Measurements from ENCODE around the gene ZCCHC13.

ZCCHC13 gene

DNA sequence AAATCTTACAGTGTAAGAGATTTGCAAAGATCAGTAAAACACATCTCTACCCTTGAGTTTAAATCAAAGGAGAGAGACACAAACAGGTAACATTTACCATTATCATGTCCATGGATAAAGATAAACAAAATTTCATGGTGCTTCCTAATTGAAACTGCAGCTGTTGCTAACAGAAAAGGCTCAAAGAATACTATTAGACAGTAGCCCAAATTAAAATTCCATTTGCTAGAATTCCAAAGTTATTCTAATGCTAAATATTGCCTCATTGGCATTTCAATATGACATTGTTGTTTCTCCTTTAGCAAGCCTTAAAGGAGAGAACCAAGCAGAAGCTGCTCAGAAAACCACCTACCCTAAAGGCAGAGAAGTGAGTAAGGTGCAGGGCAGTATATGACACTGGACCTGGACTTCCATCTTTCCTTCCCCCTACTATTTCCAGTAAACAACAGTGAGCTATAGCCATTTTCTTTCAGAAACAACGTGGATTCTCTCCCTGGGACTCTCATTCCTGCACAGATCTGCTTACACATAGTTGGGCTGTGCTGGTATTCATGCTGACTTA is 19.5 kb upstream of the ZCCHC13 start:
- WGBS, 2 experiments: 0 to 6% methylated on average over 1 of the region's 1 CpG
- Histone ChIP-seq H3K27me3 (ENCODE audit: control insufficient read depth, insufficient read depth, low read length, poor library complexity, severe bottlenecking) (no peaks in the 10 kb centered on the region), H3K4me3 (ENCODE audit: insufficient read depth, low read depth, low read length) (no peak overlapping the region), H3K4me1 (ENCODE audit: control insufficient read depth, insufficient read depth, low read length) (no peaks in the 10 kb centered on the region), H3K36me3 (ENCODE audit: control insufficient read depth, insufficient read depth, low read length) (peaks cover 3% of the 10 kb centered on the region), H3K27ac (ENCODE audit: insufficient read depth, low read depth, low read length, poor library complexity, severe bottlenecking) (no peak overlapping the region), H3K9me3 (ENCODE audit: control insufficient read depth, low read length) (no peaks in the 10 kb centered on the region)

- H3K27me3 ChIP-seq (ENCODE audit: control insufficient read depth, insufficient read depth, low read length, poor library complexity, severe bottlenecking): no peaks in the 10 kb centered on the region
- 91 to 98% methylated on average over 4 to 5 of the region's 5 CpGs for WGBS, 2 experiments
- no peaks in the 10 kb centered on the region for H3K4me1 ChIP-seq (ENCODE audit: control insufficient read depth, insufficient read depth, low read length)
- H3K9me3 ChIP-seq (ENCODE audit: control insufficient read depth, low read length): no peaks in the 10 kb centered on the region
- H3K4me3 ChIP-seq (ENCODE audit: insufficient read depth, low read depth, low read length): no peak overlapping the region
- H3K36me3 ChIP-seq (ENCODE audit: control insufficient read depth, insufficient read depth, low read length): no peaks in the 10 kb centered on the region
- H3K27ac ChIP-seq (ENCODE audit: insufficient read depth, low read depth, low read length, poor library complexity, severe bottlenecking): no peak overlapping the region
These were observed 16.8 kb upstream of the ZCCHC13 start for GRCh38 chrX:74286950-74287740.

DNA sequence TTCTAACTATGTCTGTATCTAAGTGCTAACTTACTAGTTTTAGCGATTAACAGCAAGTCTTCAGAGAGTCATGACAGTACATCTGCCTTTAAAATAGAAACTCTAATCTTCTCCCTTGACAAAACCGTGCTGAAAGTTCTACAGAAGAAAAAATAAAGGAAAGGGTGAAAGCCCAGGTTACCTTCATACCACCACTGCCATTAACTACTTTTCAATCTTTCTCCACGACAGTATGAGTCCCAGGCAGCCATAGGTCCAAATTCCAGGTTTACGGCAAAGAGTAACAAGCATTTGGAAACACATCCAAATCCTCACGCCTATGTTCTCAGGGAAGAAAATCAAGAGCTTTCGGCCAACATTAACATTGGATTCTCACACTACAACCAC is 12.4 kb upstream of the ZCCHC13 start:
- Histone ChIP-seq H3K4me3 (ENCODE audit: insufficient read depth, low read depth, low read length) (peak overlapping the region; percentile 68), H3K9me3 (ENCODE audit: control insufficient read depth, low read length) (no peaks in the 10 kb centered on the region), H3K36me3 (ENCODE audit: control insufficient read depth, insufficient read depth, low read length) (no peaks in the 10 kb centered on the region), H3K27me3 (ENCODE audit: control insufficient read depth, insufficient read depth, low read length, poor library complexity, severe bottlenecking) (no peaks in the 10 kb centered on the region), H3K27ac (ENCODE audit: insufficient read depth, low read depth, low read length, poor library complexity, severe bottlenecking) (peak overlapping the region; percentile 82), H3K4me1 (ENCODE audit: control insufficient read depth, insufficient read depth, low read length) (no peaks in the 10 kb centered on the region)
- WGBS, 2 experiments: 0% methylated on average over 5 to 6 of the region's 6 CpGs

- Histone ChIP-seq H3K36me3 (ENCODE audit: control insufficient read depth, insufficient read depth, low read length) (no peaks in the 10 kb centered on the region), H3K4me1 (ENCODE audit: control insufficient read depth, insufficient read depth, low read length) (no peaks in the 10 kb centered on the region), H3K4me3 (ENCODE audit: insufficient read depth, low read depth, low read length) (peak overlapping the region; percentile 68), H3K9me3 (ENCODE audit: control insufficient read depth, low read length) (no peaks in the 10 kb centered on the region), H3K27ac (ENCODE audit: insufficient read depth, low read depth, low read length, poor library complexity, severe bottlenecking) (peak overlapping the region; percentile 82), H3K27me3 (ENCODE audit: control insufficient read depth, insufficient read depth, low read length, poor library complexity, severe bottlenecking) (no peaks in the 10 kb centered on the region)
- 0% methylated on average over 41 to 42 of the region's 42 CpGs for WGBS, 2 experiments
These were observed 11.8 kb upstream of the ZCCHC13 start for GRCh38 chrX:74291964-74292807.

- peak overlapping the region; percentile 68 for H3K4me3 ChIP-seq (ENCODE audit: insufficient read depth, low read depth, low read length)
- no peaks in the 10 kb centered on the region for H3K27me3 ChIP-seq (ENCODE audit: control insufficient read depth, insufficient read depth, low read length, poor library complexity, severe bottlenecking)
- no peaks in the 10 kb centered on the region for H3K9me3 ChIP-seq (ENCODE audit: control insufficient read depth, low read length)
- H3K27ac ChIP-seq (ENCODE audit: insufficient read depth, low read depth, low read length, poor library complexity, severe bottlenecking): peak overlapping the region; percentile 82
- no peaks in the 10 kb centered on the region for H3K36me3 ChIP-seq (ENCODE audit: control insufficient read depth, insufficient read depth, low read length)
- 0 to 1% methylated on average over 9 of the region's 9 CpGs for WGBS, 2 experiments
- no peaks in the 10 kb centered on the region for H3K4me1 ChIP-seq (ENCODE audit: control insufficient read depth, insufficient read depth, low read length)
These were observed 11.2 kb upstream of the ZCCHC13 start for GRCh38 chrX:74292808-74293123.

DNA sequence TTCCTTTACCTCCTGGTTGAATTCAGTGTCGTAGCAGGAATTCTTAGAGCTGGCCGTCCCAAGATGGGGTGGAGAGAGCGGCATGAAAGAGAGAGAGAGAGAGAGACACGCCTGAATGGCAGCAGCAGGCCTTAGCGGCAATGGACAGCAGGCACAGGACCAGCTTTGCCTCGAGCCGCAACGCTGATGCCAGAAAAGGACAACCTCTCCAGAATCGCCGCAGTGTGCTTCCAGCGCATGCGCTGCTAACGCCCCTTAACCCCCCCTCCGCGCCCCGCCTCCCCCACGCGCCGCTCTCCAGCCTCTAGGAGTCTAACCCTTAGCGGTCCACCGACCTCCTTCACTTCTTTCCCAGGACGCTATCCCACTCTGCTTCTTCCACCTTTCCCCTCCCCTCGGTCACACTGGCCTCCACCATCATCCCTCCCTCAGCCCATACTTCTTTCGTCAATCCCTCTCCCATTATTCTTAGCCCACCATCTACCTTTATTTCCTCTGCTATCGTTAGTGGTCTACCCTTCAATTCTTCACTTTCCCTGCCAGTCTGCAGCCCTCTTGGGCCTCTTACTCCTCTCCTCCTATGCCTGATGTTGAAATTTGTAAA is 10.5 kb upstream of the ZCCHC13 start:
- no peaks in the 10 kb centered on the region for H3K27me3 ChIP-seq (ENCODE audit: control insufficient read depth, insufficient read depth, low read length, poor library complexity, severe bottlenecking)
- no peaks in the 10 kb centered on the region for H3K9me3 ChIP-seq (ENCODE audit: control insufficient read depth, low read length)
- H3K4me1 ChIP-seq (ENCODE audit: control insufficient read depth, insufficient read depth, low read length): no peaks in the 10 kb centered on the region
- peak overlapping the region; percentile 44 for H3K27ac ChIP-seq (ENCODE audit: insufficient read depth, low read depth, low read length, poor library complexity, severe bottlenecking)
- 4% methylated on average over 25 of the region's 25 CpGs for WGBS, 2 experiments
- peak overlapping the region; percentile 68 for H3K4me3 ChIP-seq (ENCODE audit: insufficient read depth, low read depth, low read length)
- no peaks in the 10 kb centered on the region for H3K36me3 ChIP-seq (ENCODE audit: control insufficient read depth, insufficient read depth, low read length)

- H3K4me3 ChIP-seq (ENCODE audit: insufficient read depth, low read depth, low read length): no peak overlapping the region
- no peaks in the 10 kb centered on the region for H3K4me1 ChIP-seq (ENCODE audit: control insufficient read depth, insufficient read depth, low read length)
- H3K9me3 ChIP-seq (ENCODE audit: control insufficient read depth, low read length): no peaks in the 10 kb centered on the region
- WGBS, 2 experiments: 92% methylated on average over 2 of the region's 3 CpGs; no CpG with 5 or more reads in 1 of the 2 experiments
- H3K27ac ChIP-seq (ENCODE audit: insufficient read depth, low read depth, low read length, poor library complexity, severe bottlenecking): no peak overlapping the region
- H3K27me3 ChIP-seq (ENCODE audit: control insufficient read depth, insufficient read depth, low read length, poor library complexity, severe bottlenecking): no peaks in the 10 kb centered on the region
- H3K36me3 ChIP-seq (ENCODE audit: control insufficient read depth, insufficient read depth, low read length): no peaks in the 10 kb centered on the region
These were observed 8.9 kb upstream of the ZCCHC13 start for GRCh38 chrX:74295101-74295500.

- Histone ChIP-seq H3K9me3 (ENCODE audit: control insufficient read depth, low read length) (no peaks in the 10 kb centered on the region), H3K27ac (ENCODE audit: insufficient read depth, low read depth, low read length, poor library complexity, severe bottlenecking) (no peak overlapping the region), H3K4me1 (ENCODE audit: control insufficient read depth, insufficient read depth, low read length) (no peaks in the 10 kb centered on the region), H3K27me3 (ENCODE audit: control insufficient read depth, insufficient read depth, low read length, poor library complexity, severe bottlenecking) (no peaks in the 10 kb centered on the region), H3K4me3 (ENCODE audit: insufficient read depth, low read depth, low read length) (no peak overlapping the region), H3K36me3 (ENCODE audit: control insufficient read depth, insufficient read depth, low read length) (no peaks in the 10 kb centered on the region)
- 83 to 88% methylated on average over 3 to 4 of the region's 4 CpGs for WGBS, 2 experiments
These were observed 6.2 kb upstream of the ZCCHC13 start for GRCh38 chrX:74297766-74298165.

DNA sequence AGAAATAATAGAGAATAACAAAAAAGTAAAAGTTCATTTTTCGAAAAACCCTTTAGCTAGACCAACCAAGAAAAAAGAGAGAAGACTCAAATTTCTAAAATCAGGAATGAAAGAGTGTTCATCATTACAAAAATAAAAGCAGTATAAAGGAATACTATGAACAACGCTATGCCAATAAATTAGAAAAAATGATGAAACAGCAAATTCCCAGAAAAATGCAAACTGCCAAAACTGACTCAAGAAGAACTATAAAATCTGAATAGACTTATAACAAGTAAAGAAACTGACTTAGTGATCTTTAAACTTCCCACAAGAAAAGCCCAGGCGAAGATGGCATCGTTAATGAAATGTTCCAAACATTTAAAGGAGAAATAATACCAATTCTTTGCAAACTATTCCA is 3.1 kb upstream of the ZCCHC13 start:
- H3K36me3 ChIP-seq (ENCODE audit: control insufficient read depth, insufficient read depth, low read length): no peaks in the 10 kb centered on the region
- H3K4me1 ChIP-seq (ENCODE audit: control insufficient read depth, insufficient read depth, low read length): no peaks in the 10 kb centered on the region
- no peaks in the 10 kb centered on the region for H3K27me3 ChIP-seq (ENCODE audit: control insufficient read depth, insufficient read depth, low read length, poor library complexity, severe bottlenecking)
- H3K4me3 ChIP-seq (ENCODE audit: insufficient read depth, low read depth, low read length): no peak overlapping the region
- no peaks in the 10 kb centered on the region for H3K9me3 ChIP-seq (ENCODE audit: control insufficient read depth, low read length)
- no peak overlapping the region for H3K27ac ChIP-seq (ENCODE audit: insufficient read depth, low read depth, low read length, poor library complexity, severe bottlenecking)
- 90 to 100% methylated on average over 1 to 2 of the region's 4 CpGs for WGBS, 2 experiments

DNA sequence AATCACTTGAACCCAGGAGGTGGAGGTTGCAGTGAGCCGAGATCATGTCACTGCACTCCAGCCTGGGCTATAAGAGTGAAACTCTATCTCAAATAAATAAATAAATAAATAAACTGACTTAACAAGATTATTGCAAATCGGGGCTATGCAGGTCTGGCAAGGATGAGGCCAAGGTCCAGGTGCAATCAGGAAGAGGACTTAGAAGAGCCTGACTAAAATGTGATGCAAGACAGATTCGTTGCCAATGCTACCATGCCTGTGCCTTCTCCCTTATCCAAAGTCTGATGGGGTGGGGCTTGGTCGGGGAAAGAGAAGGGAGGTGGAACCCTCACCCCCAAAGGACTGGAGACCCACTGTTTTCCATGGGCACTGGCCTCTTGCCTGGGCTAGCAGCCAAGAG is 14.7 kb downstream of the ZCCHC13 start:
- Histone ChIP-seq H3K4me3 (ENCODE audit: insufficient read depth, low read depth, low read length) (no peak overlapping the region), H3K36me3 (ENCODE audit: control insufficient read depth, insufficient read depth, low read length) (no peaks in the 10 kb centered on the region), H3K4me1 (ENCODE audit: control insufficient read depth, insufficient read depth, low read length) (no peaks in the 10 kb centered on the region), H3K27me3 (ENCODE audit: control insufficient read depth, insufficient read depth, low read length, poor library complexity, severe bottlenecking) (no peaks in the 10 kb centered on the region), H3K27ac (ENCODE audit: insufficient read depth, low read depth, low read length, poor library complexity, severe bottlenecking) (no peak overlapping the region), H3K9me3 (ENCODE audit: control insufficient read depth, low read length) (no peaks in the 10 kb centered on the region)
- WGBS, 2 experiments: 89 to 91% methylated on average over 3 of the region's 4 CpGs
